ENCODE data around the gene ZNF556. TPM values are rescaled to one million over a fixed set of nuclear protein-coding genes. Genes with fewer than 3 reads are reported as not detected.

Gene ZNF556
- total and polyA plus RNA-seq, 10 of the 15 experiments (the other 5 are each of a cell fraction or from before 2014, with no cell fraction given) = not detected

GRCh38 chr19:2840794-2841791, 26.0 kb upstream of the ZNF556 start, which contains the start of gene ZNF555 (continued):
- TF ChIP-seq ELK1 (IDR thresholded peaks at IDR 0.05; ENCODE audit: low read depth, low read length) (no peak), RCOR1 (conservative IDR thresholded peaks at IDR 0.05; ENCODE audit: low read depth, low read length) (no peak), IRF4 (IDR thresholded peaks at IDR 0.05; ENCODE audit: low read depth, low read length) (no peak), EP300 (IDR thresholded peaks at IDR 0.05; ENCODE audit: borderline replicate concordance in 1 of 2, control insufficient read depth in 1 of 2, low read depth in 2 of 2, low read length in 2 of 2) (no peak), HDGF (IDR thresholded peaks at IDR 0.05) (no peak), ZBTB4 (CRISPR knock-in tag; IDR thresholded peaks at IDR 0.05) (no peak), ATF2 (IDR thresholded peaks at IDR 0.05; ENCODE audit: low read length) (no peak), RUNX3 (IDR thresholded peaks at IDR 0.05; ENCODE audit: low read length) (0 out of 2 replicates have a peak, but pooled peaks have one; percentile 10), SMAD1 (IDR thresholded peaks at IDR 0.05; ENCODE audit: low read depth, partially characterized antibody) (no peak), SMARCA5 (IDR thresholded peaks at IDR 0.05) (peak; percentile 34; the same call in 1 of the 2 replicates), EGR1 (IDR thresholded peaks at IDR 0.05; ENCODE audit: borderline replicate concordance in 1 of 2, low read depth in 2 of 2, low read length in 2 of 2) (no peak), RAD51 (IDR thresholded peaks at IDR 0.05) (no peak), ZSCAN29 (IDR thresholded peaks at IDR 0.05) (no peak), USF2 (IDR thresholded peaks at IDR 0.05; ENCODE audit: borderline replicate concordance, low read depth, low read length) (no peak), SIX5 (IDR thresholded peaks at IDR 0.05; ENCODE audit: low read depth, low read length, severe bottlenecking) (no peak), CHD4 (IDR thresholded peaks at IDR 0.05) (peak; percentile 97; the same call in 1 of the 2 replicates), NRF1 (conservative IDR thresholded peaks at IDR 0.05; ENCODE audit: low read depth, low read length) (no peak), BRCA1 (IDR thresholded peaks at IDR 0.05; ENCODE audit: low read depth, low read length) (no peak), DPF2 (IDR thresholded peaks at IDR 0.05) (peak; percentile 90), CREB1 (IDR thresholded peaks at IDR 0.05; ENCODE audit: low read depth) (peak; percentile 67), ZNF274 (IDR thresholded peaks at IDR 0.05; ENCODE audit: insufficient read depth, insufficient read length) (no peak), POLR2AphosphoS2 (IDR thresholded peaks at IDR 0.05; ENCODE audit: low read depth, low read length) (no peak), CEBPB (IDR thresholded peaks at IDR 0.05; ENCODE audit: borderline replicate concordance in 1 of 2, low read depth in 2 of 2, low read length in 2 of 2) (no peak)

Data from GM12878 (cell line).